Esophagus muscularis mucosa (tissue), 4 donors: ENCODE measurements around the gene PRMT7. TPM values are rescaled to one million over a fixed set of nuclear protein-coding genes. Genes with fewer than 3 reads are reported as not detected.
A peak's percentile ranks its signal among the peaks of the same experiment; 100 is the strongest.

Source experiments
- DNase-seq: peaks from one replicate; pipeline ENCODE4 v3.0.0-alpha.2; 2017; ENCODE audit errors: extremely low spot score
- H3K27ac ChIP-seq, 4 donors: fragments of 200-600 bp; sonication (generic); replicated peaks in 1 of 4; 1 replicate in 3 of 4; 2 replicates in 1 of 4; pipeline ENCODE4 v1.5.1; 2016 to 2019; ENCODE audit warnings: mild to moderate bottlenecking in 1 of 4
- H3K27me3 ChIP-seq, 4 donors: fragments of 200-600 bp; sonication (generic); one replicate each; pipeline versions ENCODE4 v1.5.1 to v1.6.0; 2016 to 2019
- H3K36me3 ChIP-seq, 4 donors: fragments of 200-600 bp; sonication (generic); one replicate each; pipeline ENCODE4 v1.5.1; 2016 to 2019
- H3K4me1 ChIP-seq, 4 donors: fragments of 200-600 bp; sonication (generic); one replicate each; pipeline ENCODE4 v1.5.1; 2016 to 2019
- H3K4me3 ChIP-seq, 4 donors: fragments of 200-600 bp; sonication (generic); 1 replicate in 2 of 4; 2 replicates in 2 of 4; pipeline ENCODE4 v1.5.1; 2016 to 2019; ENCODE audit warnings: mild to moderate bottlenecking in 4 of 4, moderate library complexity in 1 of 4
- H3K9me3 ChIP-seq, 4 donors: fragments of 200-600 bp; sonication (generic); 1 replicate in 3 of 4; 2 replicates in 1 of 4; pipeline ENCODE4 v1.5.1; 2016 to 2019
- CTCF ChIP-seq, 3 experiments: fragments of 200-600 bp in 2 of 3; fragments of 450-650 bp in 1 of 3; sonication (generic) in 2 of 3; IDR thresholded peaks; one replicate each; pipeline ENCODE4 v1.5.1; 2017 to 2019; ENCODE audit warnings: antibody characterized with exemption in 3 of 3, mild to moderate bottlenecking in 2 of 3, moderate library complexity in 1 of 3
- EP300 ChIP-seq: sonication (generic); formaldehyde crosslinking; IDR thresholded peaks from one replicate; pipeline ENCODE4 v1.6.1; 2017; ENCODE audit warnings: antibody characterized with exemption
- POLR2A ChIP-seq: fragments of 450-650 bp; IDR thresholded peaks from one replicate; pipeline ENCODE4 v1.6.1; 2017; ENCODE audit warnings: antibody characterized with exemption, moderate library complexity, mild to moderate bottlenecking, low read depth
- POLR2AphosphoS5 ChIP-seq, 2 donors: sonication (generic); formaldehyde crosslinking; IDR thresholded peaks; one replicate each; pipeline ENCODE4 v1.6.1; 2017; ENCODE audit warnings: antibody characterized with exemption in 2 of 2
- WGBS: methylation state at CpG from one replicate; pipeline ENCODE4 v1.1.5; 2018; 5-methylcytosine and 5-hydroxymethylcytosine counted together
- intact Hi-C: fragments of 100-400 bp; cut with DNase I; formaldehyde crosslinking; loops from one replicate; pipeline ENCODE4 v1.15.1; 2023
- total RNA-seq, 4 donors: library from RNA; depleted of rRNA; stranded (reverse); fragments of >200 nt; gene quantifications; one replicate each; pipeline versions ENCODE4 v1.1.0 to v1.2.1, GENCODE V29; 2016

Gene PRMT7
- total RNA-seq, 4 donors from 2014 or later: 20.0 to 31.1 (median 26.8) TPM

DNA sequence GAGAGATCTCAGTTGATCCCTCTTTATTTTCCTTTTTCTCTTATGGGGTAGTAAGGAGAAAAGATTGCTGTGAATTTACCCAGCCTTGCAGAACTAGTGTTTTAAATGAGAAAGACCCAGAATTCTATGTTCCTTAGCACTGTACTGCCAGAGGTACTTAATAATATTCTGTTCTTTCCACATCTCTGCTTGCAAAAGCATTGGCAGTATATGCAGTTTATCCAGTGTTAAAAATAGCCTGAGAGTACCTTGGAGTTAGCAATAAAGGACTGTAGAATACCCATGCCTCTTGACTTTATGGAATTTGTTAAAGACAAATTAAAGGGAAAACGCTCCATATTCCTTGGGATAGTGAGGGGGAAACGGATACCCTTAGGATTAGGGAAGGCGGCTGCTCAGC lies 34.6 kb upstream of the PRMT7 start:
- intact Hi-C loops: no loop called here
- DNase-seq: no peak
- WGBS: 42% methylated on average over 3 of the region's 3 CpGs
- no peak for TF ChIP-seq EP300
- TF ChIP-seq POLR2AphosphoS5 (IDR thresholded peaks at IDR 0.05): no peak
- Histone ChIP-seq H3K27me3 (no peaks in the 10 kb centered on the region), H3K4me3 (no peak overlapping the region), H3K36me3 (peaks cover 10 to 72% (median 22%) of the 10 kb centered on the region in 4 donors), H3K27ac (peak overlapping the region; percentile 66 to 77 (median 71)), H3K4me1 (peaks cover 31 to 58% (median 46%) of the 10 kb centered on the region in 4 donors), H3K9me3 (no peaks in the 10 kb centered on the region)

DNA sequence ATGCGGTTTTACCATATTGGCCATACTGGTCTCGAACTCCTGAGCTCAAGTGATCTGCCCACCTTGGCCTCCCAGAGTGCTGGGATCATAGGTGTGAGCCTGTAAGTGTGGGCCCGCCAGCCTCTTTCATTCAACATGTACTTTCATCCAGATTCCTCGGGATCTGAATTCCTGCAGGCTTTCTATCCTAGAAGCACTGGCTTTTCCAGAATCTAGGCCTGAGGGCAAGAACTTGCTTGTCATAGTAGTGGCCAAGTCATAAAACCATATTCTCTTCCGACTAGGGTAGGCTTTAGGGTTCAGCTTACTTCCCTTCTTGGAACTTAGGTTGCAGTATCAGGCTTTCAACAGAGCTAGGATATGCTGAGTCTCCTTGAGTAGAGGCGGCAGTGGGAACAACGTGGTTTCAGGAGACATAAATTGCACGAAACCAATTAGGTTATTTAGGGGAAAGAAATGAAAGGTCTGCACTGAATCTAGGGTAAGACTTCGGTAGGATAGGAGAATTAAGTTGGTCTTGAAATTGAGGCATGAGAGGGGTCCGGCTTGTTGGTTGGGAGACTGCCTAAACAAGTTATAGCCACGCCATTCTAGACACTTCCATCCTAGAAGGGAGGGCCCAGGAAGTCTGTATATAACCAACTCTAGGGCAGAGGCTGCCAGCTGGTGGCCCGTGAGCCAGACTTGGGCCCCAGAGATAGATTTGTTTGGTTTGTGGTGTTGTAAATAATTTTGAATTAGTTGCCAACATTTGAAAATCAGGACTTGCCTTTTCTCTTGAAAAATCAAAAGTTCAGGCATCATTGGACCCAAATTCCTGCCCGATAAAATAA lies 30.9 kb upstream of the PRMT7 start:
- DNase-seq: no peak
- intact Hi-C loops: no loop called here
- H3K4me1 ChIP-seq: peaks cover 41 to 58% (median 49%) of the 10 kb centered on the region in 4 donors
- no peaks in the 10 kb centered on the region for H3K27me3 ChIP-seq
- TF ChIP-seq CTCF (IDR thresholded peaks at IDR 0.05): no peak
- H3K4me3 ChIP-seq: no peak overlapping the region
- WGBS: 87% methylated on average over 13 of the region's 13 CpGs
- peaks cover 2 to 47% (median 30%) of the 10 kb centered on the region in 4 donors for H3K36me3 ChIP-seq
- no peak overlapping the region for H3K27ac ChIP-seq
- no peaks in the 10 kb centered on the region for H3K9me3 ChIP-seq

GRCh38 chr16:68281368-68282063 lies 29.3 kb upstream of the PRMT7 start:
- no peak for DNase-seq
- Histone ChIP-seq H3K4me3 (no peak overlapping the region), H3K36me3 (peaks cover 0 to 49% (median 24%) of the 10 kb centered on the region in 4 donors), H3K4me1 (peaks cover 40 to 58% (median 49%) of the 10 kb centered on the region in 4 donors), H3K9me3 (no peaks in the 10 kb centered on the region), H3K27me3 (no peaks in the 10 kb centered on the region), H3K27ac (no peak overlapping the region)
- intact Hi-C loops: no loop called here
- 85% methylated on average over 1 of the region's 4 CpGs for WGBS
- TF ChIP-seq CTCF (IDR thresholded peaks at IDR 0.05): no peak
- TF ChIP-seq POLR2A: no peak

DNA sequence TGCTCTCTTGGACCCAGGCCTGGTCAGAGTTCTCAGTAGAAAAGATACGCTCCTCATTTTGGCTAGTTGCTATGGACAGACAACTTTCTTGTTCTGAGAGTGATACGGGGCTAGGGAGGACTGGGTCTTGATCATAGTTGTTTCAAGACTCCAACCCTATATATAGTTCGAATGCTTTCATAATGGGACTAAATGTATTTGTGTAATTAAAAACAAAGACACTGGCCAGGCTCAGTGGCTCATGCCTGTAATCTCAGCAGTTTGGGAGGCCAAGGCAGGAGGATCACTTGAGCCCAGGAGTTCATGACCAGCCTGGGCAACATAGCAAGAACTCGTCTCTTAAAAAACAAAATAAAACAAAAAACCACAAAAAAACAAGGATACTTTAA lies 28.8 kb upstream of the PRMT7 start:
- 92% methylated on average over 4 of the region's 4 CpGs for WGBS
- Histone ChIP-seq H3K27ac (peak overlapping the region in 1 of 4 donors; percentile 15), H3K4me1 (peaks cover 39 to 59% (median 48%) of the 10 kb centered on the region in 4 donors)

GRCh38 chr16:68283346-68283745 lies 27.5 kb upstream of the PRMT7 start:
- TF ChIP-seq POLR2AphosphoS5 (IDR thresholded peaks at IDR 0.05) (no peak), EP300 (no peak), POLR2A (no peak)
- Histone ChIP-seq H3K36me3 (peaks cover 0 to 58% (median 31%) of the 10 kb centered on the region in 4 donors), H3K9me3 (no peaks in the 10 kb centered on the region), H3K27me3 (no peaks in the 10 kb centered on the region), H3K4me1 (peaks cover 51 to 65% (median 58%) of the 10 kb centered on the region in 4 donors), H3K27ac (peak overlapping the region; percentile 14 to 57 (median 30)), H3K4me3 (no peak overlapping the region)
- DNase-seq: no peak
- intact Hi-C loops: no loop called here
- WGBS: 65% methylated on average over 5 of the region's 5 CpGs

More for the DNA sequence above, 28.8 kb upstream of the PRMT7 start:
- no peaks in the 10 kb centered on the region for H3K9me3 ChIP-seq
- no peak overlapping the region for H3K4me3 ChIP-seq
- intact Hi-C loops: no loop called here
- no peaks in the 10 kb centered on the region for H3K27me3 ChIP-seq
- DNase-seq: no peak
- TF ChIP-seq POLR2AphosphoS5 (IDR thresholded peaks at IDR 0.05) (no peak), POLR2A (no peak)
- peaks cover 0 to 49% (median 22%) of the 10 kb centered on the region in 4 donors for H3K36me3 ChIP-seq

GRCh38 chr16:68283801-68284598 lies 26.8 kb upstream of the PRMT7 start:
- 76% methylated on average over 9 of the region's 9 CpGs for WGBS
- H3K36me3 ChIP-seq: peaks cover 0 to 58% (median 32%) of the 10 kb centered on the region in 4 donors
- peak overlapping the region; percentile 14 to 57 (median 34) for H3K27ac ChIP-seq
- no peak for TF ChIP-seq POLR2AphosphoS5 (IDR thresholded peaks at IDR 0.05)
- TF ChIP-seq CTCF (IDR thresholded peaks at IDR 0.05): no peak
- no peak for TF ChIP-seq EP300
- no peak for TF ChIP-seq POLR2A
- intact Hi-C loops: no loop called here
- H3K4me1 ChIP-seq: peaks cover 58 to 71% (median 64%) of the 10 kb centered on the region in 4 donors
- no peaks in the 10 kb centered on the region for H3K27me3 ChIP-seq
- H3K9me3 ChIP-seq: no peaks in the 10 kb centered on the region
- DNase-seq: no peak
- H3K4me3 ChIP-seq: no peak overlapping the region
